Smooth muscle cell (in vitro differentiated cells): Measurements from ENCODE around the gene ABLIM2. TPM values are rescaled to one million over a fixed set of nuclear protein-coding genes. Genes with fewer than 3 reads are reported as not detected.

Experiments
- DNase-seq: peaks from one replicate; lab custom pipeline; 2025; ENCODE audit not compliant: unreplicated experiment; lab: John Stamatoyannopoulos, UW
- H2AFZ ChIP-seq: fragments of 200-600 bp; sonication (generic); 2 replicates; pipeline ENCODE4 v1.6.0; 2016; ENCODE audit warnings: antibody characterized with exemption, low read depth, mild to moderate bottlenecking
- H3F3A ChIP-seq: fragments of 200-600 bp; sonication (generic); 2 replicates; pipeline ENCODE4 v1.6.0; 2017; ENCODE audit warnings: antibody characterized with exemption, low read depth
- H3K27ac ChIP-seq: fragments of 200-600 bp; sonication (generic); 2 replicates; pipeline ENCODE4 v1.5.1; 2016; ENCODE audit warnings: low read depth, mild to moderate bottlenecking
- H3K27me3 ChIP-seq: fragments of 200-600 bp; sonication (generic); 2 replicates; pipeline ENCODE4 v1.6.1; 2016; ENCODE audit warnings: low read depth, mild to moderate bottlenecking
- H3K36me3 ChIP-seq: fragments of 200-600 bp; sonication (generic); 2 replicates; pipeline ENCODE4 v1.5.1; 2016; ENCODE audit warnings: low read depth
- H3K4me1 ChIP-seq: fragments of 200-600 bp; sonication (generic); 2 replicates; pipeline ENCODE4 v1.5.1; 2016; ENCODE audit warnings: low read depth
- H3K4me2 ChIP-seq: fragments of 200-600 bp; sonication (generic); 2 replicates; pipeline ENCODE4 v1.6.0; 2016; ENCODE audit warnings: mild to moderate bottlenecking
- H3K4me3 ChIP-seq: fragments of 200-600 bp; sonication (generic); 2 replicates; pipeline ENCODE4 v1.5.1; 2016; ENCODE audit warnings: mild to moderate bottlenecking
- H3K79me2 ChIP-seq: fragments of 200-600 bp; sonication (generic); 2 replicates; pipeline ENCODE4 v1.6.0; 2016; ENCODE audit warnings: low read depth, mild to moderate bottlenecking
- H3K9ac ChIP-seq: fragments of 200-600 bp; sonication (generic); 2 replicates; pipeline ENCODE4 v1.6.0; 2016; ENCODE audit warnings: low read depth
- H3K9me3 ChIP-seq: fragments of 200-600 bp; sonication (generic); replicated peaks from 2 replicates; pipeline ENCODE4 v1.5.1; 2016; ENCODE audit warnings: low read depth
- H4K20me1 ChIP-seq: fragments of 200-600 bp; sonication (generic); 2 replicates; pipeline ENCODE4 v1.6.0; 2016; ENCODE audit warnings: low read depth
- CTCF ChIP-seq: fragments of 200-600 bp; sonication (generic); IDR thresholded peaks from 2 replicates; pipeline ENCODE4 v1.5.1; 2017; ENCODE audit warnings: borderline replicate concordance, mild to moderate bottlenecking, antibody characterized with exemption; ENCODE audit not compliant: insufficient read depth, poor library complexity, severe bottlenecking
- WGBS: methylation state at CpG from one replicate; pipeline ENCODE4 v1.1.7; 2016; ENCODE audit warnings: low lambda C conversion rate; 5-methylcytosine and 5-hydroxymethylcytosine counted together
- polyA plus RNA-seq: library from polyadenylated mRNA; unstranded; fragments of >200 nt; fragmentation: Nextera tagmentation; extraction: Ambion mirVana; gene quantifications from 2 replicates; pipeline ENCODE4 v1.2.1, GENCODE V29; 2016
- total RNA-seq: library from RNA; depleted of rRNA; stranded (reverse); fragments of >200 nt; gene quantifications from 2 replicates; pipeline ENCODE4 v1.2.3, GENCODE V29; 2014

Gene ABLIM2
- total and polyA plus RNA-seq, 2 experiments from 2014 or later, result 0.08 TPM; not detected in 1

GRCh38 chr4:7941965-7942496 lies 216.6 kb downstream of the ABLIM2 start:
- DNase-seq, result no peak

GRCh38 chr4:7941111-7941964 lies 217.3 kb downstream of the ABLIM2 start:
- H3K27ac ChIP-seq, result no peak overlapping the region
- no peak overlapping the region for H3K4me3 ChIP-seq
- 68% methylated on average over 11 of the region's 11 CpGs for WGBS
- no peak for TF ChIP-seq CTCF
- peaks cover 32% of the 10 kb centered on the region for H3K79me2 ChIP-seq
- H3K36me3 ChIP-seq, result no peaks in the 10 kb centered on the region
- no peak overlapping the region for H3K4me2 ChIP-seq
- H3F3A ChIP-seq, result peaks cover 7% of the 10 kb centered on the region
- H3K9me3 ChIP-seq, result no peaks in the 10 kb centered on the region
- peaks cover 26% of the 10 kb centered on the region for H4K20me1 ChIP-seq
- H3K9ac ChIP-seq, result no peak overlapping the region
- DNase-seq, result no peak
- H2AFZ ChIP-seq, result no peak overlapping the region
- no peaks in the 10 kb centered on the region for H3K27me3 ChIP-seq
- peaks cover 3% of the 10 kb centered on the region for H3K4me1 ChIP-seq

More at GRCh38 chr4:7941965-7942496, 216.6 kb downstream of the ABLIM2 start:
- peaks cover 7% of the 10 kb centered on the region for H3F3A ChIP-seq
- no peak overlapping the region for H3K9ac ChIP-seq
- no peak overlapping the region for H3K4me2 ChIP-seq
- peaks cover 3% of the 10 kb centered on the region for H3K4me1 ChIP-seq
- H3K27ac ChIP-seq, result no peak overlapping the region
- no peaks in the 10 kb centered on the region for H3K9me3 ChIP-seq
- WGBS, result 99% methylated on average over 4 of the region's 4 CpGs
- H3K36me3 ChIP-seq, result no peaks in the 10 kb centered on the region
- no peak overlapping the region for H3K4me3 ChIP-seq
- no peak for TF ChIP-seq CTCF
- peaks cover 25% of the 10 kb centered on the region for H3K79me2 ChIP-seq
- H4K20me1 ChIP-seq, result peaks cover 19% of the 10 kb centered on the region
- no peaks in the 10 kb centered on the region for H3K27me3 ChIP-seq
- H2AFZ ChIP-seq, result no peak overlapping the region

- H3K4me1 ChIP-seq, result peaks cover 3% of the 10 kb centered on the region
- H3K27me3 ChIP-seq, result no peaks in the 10 kb centered on the region
- no peak for TF ChIP-seq CTCF
- H3K79me2 ChIP-seq, result peaks cover 50% of the 10 kb centered on the region
- peak within 1 kb of the TSS; percentile 84 for H3K9ac ChIP-seq
- H3K27ac ChIP-seq, result peak within 1 kb of the TSS; percentile 42
- peak; percentile 53 for DNase-seq
- peak within 1 kb of the TSS; percentile 98 for H3K4me2 ChIP-seq
- peak within 1 kb of the TSS; percentile 95 for H3K4me3 ChIP-seq
- H3K9me3 ChIP-seq, result no peaks in the 10 kb centered on the region
- peaks cover 44% of the 10 kb centered on the region for H4K20me1 ChIP-seq
- peak within 1 kb of the TSS; percentile 95 for H2AFZ ChIP-seq
- WGBS, result 2% methylated on average over 52 of the region's 96 CpGs
- H3K36me3 ChIP-seq, result no peaks in the 10 kb centered on the region
- peaks cover 10% of the 10 kb centered on the region for H3F3A ChIP-seq
Observed at GRCh38 chr4:7939377-7940108, 219.1 kb downstream of the ABLIM2 start, which contains the start of gene AFAP1. AFAP1 (minus strand) TSS chr4:7939861; CDS start chr4:7872078, 67,783 bp downstream.
